HG02943 (cell line): ENCODE data around the gene ALS2.
"Not testable (repeated sequence)": the region's sequence is repeated elsewhere in the genome, so short reads cannot be mapped to it uniquely, and the experiment has no call there.

Source experiments
- ATAC-seq: cut with Tn5 transposase; IDR thresholded peaks from one replicate; pipeline ENCODE4 v1.9.1; 2021; ENCODE audit warnings: mild to moderate bottlenecking, low read depth, moderate library complexity; ENCODE audit not compliant: unreplicated experiment

The ALS2 gene

GRCh38 chr2:201780674-201781493 is at the start of gene ALS2:
Gene ALS2 (minus strand): TSS chr2:201780933. CDS start chr2:201768885, 12,048 bp downstream.
- peak; percentile 94 for ATAC-seq

- no peak for ATAC-seq
Observed at GRCh38 chr2:201828220-201828619, 47.5 kb upstream of the ALS2 start.

GRCh38 chr2:201827621-201828020 is 46.9 kb upstream of the ALS2 start:
- ATAC-seq = no peak

- no peak for ATAC-seq
Observed at GRCh38 chr2:201824212-201824611, 43.5 kb upstream of the ALS2 start.

GRCh38 chr2:201821080-201821479 is 40.3 kb upstream of the ALS2 start:
- ATAC-seq = no peak

GRCh38 chr2:201820383-201821007 is 39.8 kb upstream of the ALS2 start:
- ATAC-seq = no peak

- ATAC-seq = no peak
Observed at GRCh38 chr2:201816657-201817575, 36.2 kb upstream of the ALS2 start.

- ATAC-seq = no peak
Observed at GRCh38 chr2:201813996-201814760, 33.4 kb upstream of the ALS2 start.

GRCh38 chr2:201810604-201811003 is 29.9 kb upstream of the ALS2 start:
- not testable (repeated sequence) for ATAC-seq

GRCh38 chr2:201809633-201810032 is 28.9 kb upstream of the ALS2 start:
- no peak for ATAC-seq

- ATAC-seq = no peak
Observed at GRCh38 chr2:201808027-201808426, 27.3 kb upstream of the ALS2 start.

- ATAC-seq = no peak
Observed at GRCh38 chr2:201807452-201807999, 26.8 kb upstream of the ALS2 start.

GRCh38 chr2:201806442-201807170 is 25.9 kb upstream of the ALS2 start, which contains the start of gene CDK15:
Gene CDK15 (plus strand): TSS chr2:201806537. CDS start chr2:201806665, 128 bp downstream.
- ATAC-seq = no peak

- ATAC-seq = not testable (repeated sequence)
Observed at GRCh38 chr2:201798914-201799285, 18.2 kb upstream of the ALS2 start.

- no peak for ATAC-seq
Observed at GRCh38 chr2:201798252-201798913, 17.6 kb upstream of the ALS2 start.

- ATAC-seq = no peak
Observed at GRCh38 chr2:201797175-201797840, 16.6 kb upstream of the ALS2 start.

GRCh38 chr2:201796478-201796865 is 15.7 kb upstream of the ALS2 start:
- ATAC-seq = no peak
